ENCODE measurements around the gene CCDC7. TPM values are rescaled to one million over a fixed set of nuclear protein-coding genes. Genes with fewer than 3 reads are reported as not detected.

CCDC7 gene
- total RNA-seq, 1 experiment from 2014 or later: 1.9 TPM

DNA sequence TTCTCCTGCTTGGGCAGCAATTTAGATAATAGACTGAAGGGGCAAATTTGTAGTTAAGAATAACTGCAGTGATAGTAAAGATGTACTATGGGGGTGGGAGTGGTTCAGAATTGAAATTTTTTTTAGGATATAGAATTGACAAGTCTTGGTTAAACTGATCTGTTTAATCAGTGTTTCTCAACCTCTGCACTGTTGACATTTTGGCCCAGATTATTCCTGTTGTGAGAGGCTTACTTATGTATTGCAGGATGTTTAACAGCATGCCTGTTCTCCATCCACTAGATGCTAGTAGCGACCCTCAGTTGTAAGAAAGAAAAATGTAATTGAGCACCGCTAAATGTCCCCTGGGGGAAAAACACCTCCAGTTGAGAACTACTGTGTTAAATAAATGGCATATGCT is 176.5 kb downstream of the CCDC7 start:
- no peak for TF ChIP-seq CREB1 (CRISPR knock-in tag; IDR thresholded peaks at IDR 0.05)
- TF ChIP-seq, protein P1, sequence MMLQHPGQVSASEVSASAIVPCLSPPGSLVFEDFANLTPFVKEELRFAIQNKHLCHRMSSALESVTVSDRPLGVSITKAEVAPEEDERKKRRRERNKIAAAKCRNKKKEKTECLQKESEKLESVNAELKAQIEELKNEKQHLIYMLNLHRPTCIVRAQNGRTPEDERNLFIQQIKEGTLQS (CRISPR knock-in tag; conservative IDR thresholded peaks at IDR 0.05): no peak
- TF ChIP-seq, protein P2, sequence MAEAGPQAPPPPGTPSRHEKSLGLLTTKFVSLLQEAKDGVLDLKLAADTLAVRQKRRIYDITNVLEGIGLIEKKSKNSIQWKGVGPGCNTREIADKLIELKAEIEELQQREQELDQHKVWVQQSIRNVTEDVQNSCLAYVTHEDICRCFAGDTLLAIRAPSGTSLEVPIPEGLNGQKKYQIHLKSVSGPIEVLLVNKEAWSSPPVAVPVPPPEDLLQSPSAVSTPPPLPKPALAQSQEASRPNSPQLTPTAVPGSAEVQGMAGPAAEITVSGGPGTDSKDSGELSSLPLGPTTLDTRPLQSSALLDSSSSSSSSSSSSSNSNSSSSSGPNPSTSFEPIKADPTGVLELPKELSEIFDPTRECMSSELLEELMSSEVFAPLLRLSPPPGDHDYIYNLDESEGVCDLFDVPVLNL (CRISPR knock-in tag; IDR thresholded peaks at IDR 0.05; ENCODE audit: borderline replicate concordance, low read depth): no peak
- TF ChIP-seq ZBTB21 (CRISPR knock-in tag; IDR thresholded peaks at IDR 0.05; ENCODE audit: borderline replicate concordance): no peak
- TF ChIP-seq, protein P3, sequence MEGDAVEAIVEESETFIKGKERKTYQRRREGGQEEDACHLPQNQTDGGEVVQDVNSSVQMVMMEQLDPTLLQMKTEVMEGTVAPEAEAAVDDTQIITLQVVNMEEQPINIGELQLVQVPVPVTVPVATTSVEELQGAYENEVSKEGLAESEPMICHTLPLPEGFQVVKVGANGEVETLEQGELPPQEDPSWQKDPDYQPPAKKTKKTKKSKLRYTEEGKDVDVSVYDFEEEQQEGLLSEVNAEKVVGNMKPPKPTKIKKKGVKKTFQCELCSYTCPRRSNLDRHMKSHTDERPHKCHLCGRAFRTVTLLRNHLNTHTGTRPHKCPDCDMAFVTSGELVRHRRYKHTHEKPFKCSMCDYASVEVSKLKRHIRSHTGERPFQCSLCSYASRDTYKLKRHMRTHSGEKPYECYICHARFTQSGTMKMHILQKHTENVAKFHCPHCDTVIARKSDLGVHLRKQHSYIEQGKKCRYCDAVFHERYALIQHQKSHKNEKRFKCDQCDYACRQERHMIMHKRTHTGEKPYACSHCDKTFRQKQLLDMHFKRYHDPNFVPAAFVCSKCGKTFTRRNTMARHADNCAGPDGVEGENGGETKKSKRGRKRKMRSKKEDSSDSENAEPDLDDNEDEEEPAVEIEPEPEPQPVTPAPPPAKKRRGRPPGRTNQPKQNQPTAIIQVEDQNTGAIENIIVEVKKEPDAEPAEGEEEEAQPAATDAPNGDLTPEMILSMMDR (IDR thresholded peaks at IDR 0.05): no peak
- no peak for TF ChIP-seq NR3C1 (CRISPR knock-in tag; conservative IDR thresholded peaks at IDR 0.05; ENCODE audit: low read depth)
- TF ChIP-seq KAT7 (CRISPR knock-in tag; IDR thresholded peaks at IDR 0.05; ENCODE audit: borderline replicate concordance): no peak
- TF ChIP-seq ZNF121 (CRISPR knock-in tag; IDR thresholded peaks at IDR 0.05): no peak
- TF ChIP-seq CBFB (CRISPR knock-in tag; IDR thresholded peaks at IDR 0.05; ENCODE audit: low read depth): no peak
- TF ChIP-seq OVOL2 (CRISPR knock-in tag; IDR thresholded peaks at IDR 0.05; ENCODE audit: borderline replicate concordance): no peak
- TF ChIP-seq, protein P4, sequence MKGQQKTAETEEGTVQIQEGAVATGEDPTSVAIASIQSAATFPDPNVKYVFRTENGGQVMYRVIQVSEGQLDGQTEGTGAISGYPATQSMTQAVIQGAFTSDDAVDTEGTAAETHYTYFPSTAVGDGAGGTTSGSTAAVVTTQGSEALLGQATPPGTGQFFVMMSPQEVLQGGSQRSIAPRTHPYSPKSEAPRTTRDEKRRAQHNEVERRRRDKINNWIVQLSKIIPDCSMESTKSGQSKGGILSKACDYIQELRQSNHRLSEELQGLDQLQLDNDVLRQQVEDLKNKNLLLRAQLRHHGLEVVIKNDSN (CRISPR knock-in tag; IDR thresholded peaks at IDR 0.05): no peak
- no peak for TF ChIP-seq IRF2 (CRISPR knock-in tag; IDR thresholded peaks at IDR 0.05; ENCODE audit: borderline replicate concordance, low read depth)
- TF ChIP-seq ZNF263 (CRISPR knock-in tag; IDR thresholded peaks at IDR 0.05; ENCODE audit: low read depth): no peak
- TF ChIP-seq ELF4 (CRISPR knock-in tag; IDR thresholded peaks at IDR 0.05; ENCODE audit: low read depth): no peak
- no peak for TF ChIP-seq NR1H2 (CRISPR knock-in tag; IDR thresholded peaks at IDR 0.05)
- Mint-ChIP-seq H3K27me3 (ENCODE audit: low read depth) (no peaks in the 10 kb centered on the region; the same call in 1 of the 2 replicates), H3K4me1 (no peaks in the 10 kb centered on the region), H3K27ac (no peak overlapping the region), H3K9me3 (peaks cover 16% of the 10 kb centered on the region), H3K4me3 (no peak overlapping the region), H3K36me3 (peaks cover 5% of the 10 kb centered on the region; the same call in 1 of the 2 replicates)
- DNase-seq (ENCODE audit: low spot score) (no peak), ATAC-seq (no peak)
- CTCF ChIA-PET: no interaction called here
- POLR2A ChIA-PET: no interaction called here

DNA sequence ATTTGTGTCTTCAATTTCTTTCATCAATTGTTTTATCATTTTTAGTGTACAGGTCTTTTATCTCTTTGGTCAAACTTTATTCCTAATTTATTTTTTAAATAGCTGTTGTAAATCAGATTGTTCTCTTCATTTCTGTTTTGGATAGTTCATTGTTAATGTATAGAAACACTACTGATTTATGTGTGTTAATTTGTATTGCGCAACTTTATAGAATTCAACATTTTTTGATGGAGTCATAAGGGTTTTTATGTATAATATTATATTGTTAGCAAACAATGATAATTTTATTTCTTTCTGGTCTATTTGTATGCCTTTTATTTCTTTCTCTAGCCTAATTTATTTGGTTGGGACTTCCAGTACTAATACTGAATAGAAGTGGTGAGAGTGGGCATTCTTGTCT is 181.2 kb downstream of the CCDC7 start:
- no peaks in the 10 kb centered on the region for H3K27me3 Mint-ChIP-seq (ENCODE audit: low read depth)
- peaks cover 5% of the 10 kb centered on the region; the same call in 1 of the 2 replicates for H3K4me1 Mint-ChIP-seq
- no peak overlapping the region for H3K4me3 Mint-ChIP-seq
- peaks cover 5% of the 10 kb centered on the region; the same call in 1 of the 2 replicates for H3K36me3 Mint-ChIP-seq
- ATAC-seq: no peak
- H3K27ac Mint-ChIP-seq: no peak overlapping the region
- ChIA-PET POLR2A (no interaction called here), CTCF (no interaction called here)
- peaks cover 20% of the 10 kb centered on the region for H3K9me3 Mint-ChIP-seq
- no peak for DNase-seq (ENCODE audit: low spot score)
- no peak for TF ChIP-seq IRF2 (CRISPR knock-in tag; IDR thresholded peaks at IDR 0.05; ENCODE audit: borderline replicate concordance, low read depth)
- no peak for TF ChIP-seq ZNF232 (CRISPR knock-in tag; IDR thresholded peaks at IDR 0.05)
- TF ChIP-seq, protein P5, sequence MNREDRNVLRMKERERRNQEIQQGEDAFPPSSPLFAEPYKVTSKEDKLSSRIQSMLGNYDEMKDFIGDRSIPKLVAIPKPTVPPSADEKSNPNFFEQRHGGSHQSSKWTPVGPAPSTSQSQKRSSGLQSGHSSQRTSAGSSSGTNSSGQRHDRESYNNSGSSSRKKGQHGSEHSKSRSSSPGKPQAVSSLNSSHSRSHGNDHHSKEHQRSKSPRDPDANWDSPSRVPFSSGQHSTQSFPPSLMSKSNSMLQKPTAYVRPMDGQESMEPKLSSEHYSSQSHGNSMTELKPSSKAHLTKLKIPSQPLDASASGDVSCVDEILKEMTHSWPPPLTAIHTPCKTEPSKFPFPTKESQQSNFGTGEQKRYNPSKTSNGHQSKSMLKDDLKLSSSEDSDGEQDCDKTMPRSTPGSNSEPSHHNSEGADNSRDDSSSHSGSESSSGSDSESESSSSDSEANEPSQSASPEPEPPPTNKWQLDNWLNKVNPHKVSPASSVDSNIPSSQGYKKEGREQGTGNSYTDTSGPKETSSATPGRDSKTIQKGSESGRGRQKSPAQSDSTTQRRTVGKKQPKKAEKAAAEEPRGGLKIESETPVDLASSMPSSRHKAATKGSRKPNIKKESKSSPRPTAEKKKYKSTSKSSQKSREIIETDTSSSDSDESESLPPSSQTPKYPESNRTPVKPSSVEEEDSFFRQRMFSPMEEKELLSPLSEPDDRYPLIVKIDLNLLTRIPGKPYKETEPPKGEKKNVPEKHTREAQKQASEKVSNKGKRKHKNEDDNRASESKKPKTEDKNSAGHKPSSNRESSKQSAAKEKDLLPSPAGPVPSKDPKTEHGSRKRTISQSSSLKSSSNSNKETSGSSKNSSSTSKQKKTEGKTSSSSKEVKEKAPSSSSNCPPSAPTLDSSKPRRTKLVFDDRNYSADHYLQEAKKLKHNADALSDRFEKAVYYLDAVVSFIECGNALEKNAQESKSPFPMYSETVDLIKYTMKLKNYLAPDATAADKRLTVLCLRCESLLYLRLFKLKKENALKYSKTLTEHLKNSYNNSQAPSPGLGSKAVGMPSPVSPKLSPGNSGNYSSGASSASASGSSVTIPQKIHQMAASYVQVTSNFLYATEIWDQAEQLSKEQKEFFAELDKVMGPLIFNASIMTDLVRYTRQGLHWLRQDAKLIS (CRISPR knock-in tag; IDR thresholded peaks at IDR 0.05; ENCODE audit: borderline replicate concordance): no peak
- no peak for TF ChIP-seq NR2C2 (CRISPR knock-in tag; IDR thresholded peaks at IDR 0.05)
- TF ChIP-seq, protein P6, sequence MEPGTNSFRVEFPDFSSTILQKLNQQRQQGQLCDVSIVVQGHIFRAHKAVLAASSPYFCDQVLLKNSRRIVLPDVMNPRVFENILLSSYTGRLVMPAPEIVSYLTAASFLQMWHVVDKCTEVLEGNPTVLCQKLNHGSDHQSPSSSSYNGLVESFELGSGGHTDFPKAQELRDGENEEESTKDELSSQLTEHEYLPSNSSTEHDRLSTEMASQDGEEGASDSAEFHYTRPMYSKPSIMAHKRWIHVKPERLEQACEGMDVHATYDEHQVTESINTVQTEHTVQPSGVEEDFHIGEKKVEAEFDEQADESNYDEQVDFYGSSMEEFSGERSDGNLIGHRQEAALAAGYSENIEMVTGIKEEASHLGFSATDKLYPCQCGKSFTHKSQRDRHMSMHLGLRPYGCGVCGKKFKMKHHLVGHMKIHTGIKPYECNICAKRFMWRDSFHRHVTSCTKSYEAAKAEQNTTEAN (CRISPR knock-in tag; IDR thresholded peaks at IDR 0.05): no peak
- TF ChIP-seq ZNF671 (CRISPR knock-in tag; IDR thresholded peaks at IDR 0.05): no peak
- TF ChIP-seq JUN (CRISPR knock-in tag; IDR thresholded peaks at IDR 0.05): no peak
- no peak for TF ChIP-seq TP53 (CRISPR knock-in tag; IDR thresholded peaks at IDR 0.05)
- TF ChIP-seq, protein P7, sequence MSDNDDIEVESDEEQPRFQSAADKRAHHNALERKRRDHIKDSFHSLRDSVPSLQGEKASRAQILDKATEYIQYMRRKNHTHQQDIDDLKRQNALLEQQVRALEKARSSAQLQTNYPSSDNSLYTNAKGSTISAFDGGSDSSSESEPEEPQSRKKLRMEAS (CRISPR knock-in tag; IDR thresholded peaks at IDR 0.05): no peak
- no peak for TF ChIP-seq GRHL2 (CRISPR knock-in tag; IDR thresholded peaks at IDR 0.05; ENCODE audit: insufficient replicate concordance, severe bottlenecking)
- TF ChIP-seq, protein P8, sequence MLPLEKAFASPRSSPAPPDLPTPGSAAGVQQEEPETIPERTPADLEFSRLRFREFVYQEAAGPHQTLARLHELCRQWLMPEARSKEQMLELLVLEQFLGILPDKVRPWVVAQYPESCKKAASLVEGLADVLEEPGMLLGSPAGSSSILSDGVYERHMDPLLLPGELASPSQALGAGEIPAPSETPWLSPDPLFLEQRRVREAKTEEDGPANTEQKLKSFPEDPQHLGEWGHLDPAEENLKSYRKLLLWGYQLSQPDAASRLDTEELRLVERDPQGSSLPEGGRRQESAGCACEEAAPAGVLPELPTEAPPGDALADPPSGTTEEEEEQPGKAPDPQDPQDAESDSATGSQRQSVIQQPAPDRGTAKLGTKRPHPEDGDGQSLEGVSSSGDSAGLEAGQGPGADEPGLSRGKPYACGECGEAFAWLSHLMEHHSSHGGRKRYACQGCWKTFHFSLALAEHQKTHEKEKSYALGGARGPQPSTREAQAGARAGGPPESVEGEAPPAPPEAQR (CRISPR knock-in tag; IDR thresholded peaks at IDR 0.05): no peak
